OCI-M2 (cell line): ENCODE results near the gene BABAM1.
"Not testable (repeated sequence)": the region's sequence is repeated elsewhere in the genome, so short reads cannot be mapped to it uniquely, and the experiment has no call there.

ENCODE experiments used
- DNase-seq: peaks from one replicate; lab custom pipeline; 2025; ENCODE audit not compliant: unreplicated experiment; lab: John Stamatoyannopoulos, UW

Gene BABAM1

DNA sequence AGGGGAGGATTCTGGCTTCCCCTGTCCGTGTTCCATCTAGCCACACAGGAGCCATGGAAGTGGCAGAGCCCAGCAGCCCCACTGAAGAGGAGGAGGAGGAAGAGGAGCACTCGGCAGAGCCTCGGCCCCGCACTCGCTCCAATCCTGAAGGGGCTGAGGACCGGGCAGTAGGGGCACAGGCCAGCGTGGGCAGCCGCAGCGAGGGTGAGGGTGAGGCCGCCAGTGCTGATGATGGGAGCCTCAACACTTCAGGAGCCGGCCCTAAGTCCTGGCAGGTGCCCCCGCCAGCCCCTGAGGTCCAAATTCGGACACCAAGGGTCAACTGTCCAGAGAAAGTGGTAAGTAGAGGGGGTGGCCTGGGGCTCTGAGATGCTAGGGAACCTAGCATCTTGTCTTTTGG, 1.5 kb downstream of the BABAM1 start:
- DNase-seq, result no peak

DNA sequence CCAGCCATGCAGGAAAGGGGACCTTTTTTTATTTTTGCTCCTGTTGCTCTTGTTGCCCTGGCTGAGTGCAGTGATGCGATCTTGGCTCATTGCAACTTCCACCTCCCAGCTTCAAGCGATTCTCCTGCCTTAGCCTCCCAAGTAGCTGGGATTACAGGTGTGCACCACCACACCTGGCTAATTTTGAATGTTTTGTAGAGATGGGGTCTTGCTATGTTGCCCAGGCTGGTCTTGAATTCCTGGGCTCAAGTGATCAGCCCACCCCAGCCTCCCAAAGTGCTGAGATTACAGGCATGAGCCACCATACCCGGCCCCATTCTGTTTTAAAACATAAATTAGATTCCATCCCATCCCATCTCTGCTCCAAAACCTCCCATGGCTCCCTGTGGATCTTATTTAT, 7.6 kb downstream of the BABAM1 start:
- DNase-seq, result not testable (repeated sequence)

DNA sequence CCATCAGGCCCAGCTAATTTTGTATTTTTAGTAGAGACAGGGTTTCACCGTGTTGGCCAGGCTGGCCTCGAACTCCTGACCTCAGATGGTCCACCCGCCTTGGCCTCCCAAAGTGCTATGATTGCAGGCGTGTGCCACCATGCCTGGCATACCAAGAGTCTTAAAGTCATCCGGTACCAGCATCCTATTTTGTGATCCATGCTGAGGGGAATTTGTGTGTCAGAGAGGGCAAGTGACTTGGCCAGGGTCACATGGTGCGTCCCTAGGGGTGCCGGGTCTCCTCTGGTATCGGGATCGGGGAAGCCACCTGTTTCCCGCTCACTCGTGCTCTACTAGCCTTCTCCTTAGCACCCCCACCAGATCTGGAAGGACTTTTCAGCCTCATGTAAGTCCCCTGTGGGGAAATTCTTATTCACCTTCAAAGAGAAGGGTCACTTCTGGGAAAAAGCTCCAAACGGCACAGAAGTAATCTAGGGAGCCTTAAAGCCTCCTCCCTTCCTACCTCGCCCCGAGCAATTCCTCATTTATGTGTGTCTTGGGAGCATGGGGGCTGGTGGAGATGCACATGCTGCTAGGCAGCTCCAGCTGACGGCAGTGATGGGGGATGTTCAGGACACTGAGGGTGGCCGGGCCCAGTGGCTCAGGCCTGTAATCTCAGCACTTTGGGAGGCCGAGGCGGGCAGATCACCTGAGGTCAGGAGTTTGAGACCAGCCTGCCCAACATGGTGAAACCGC, 8.4 kb downstream of the BABAM1 start:
- no peak for DNase-seq

DNA sequence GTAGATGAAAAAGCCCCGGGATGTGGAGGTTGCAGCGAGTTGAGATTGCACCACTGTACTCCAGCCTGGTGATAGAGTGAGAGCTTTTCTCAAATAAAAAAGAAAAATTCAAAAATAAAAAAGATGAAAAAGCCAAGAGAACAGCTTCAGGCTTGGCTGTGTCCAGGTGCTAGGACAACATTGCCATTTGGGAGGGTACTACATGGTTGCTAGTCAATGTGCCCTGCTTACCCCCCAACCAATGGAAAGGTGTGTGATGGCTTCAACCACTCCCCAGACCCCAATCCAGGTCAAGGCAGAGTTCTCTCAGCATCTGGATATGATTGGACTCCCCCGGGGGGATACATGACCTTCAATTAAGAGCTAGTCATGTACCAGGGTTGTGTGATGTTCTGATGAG, 12.2 kb downstream of the BABAM1 start:
- DNase-seq, result no peak

DNA sequence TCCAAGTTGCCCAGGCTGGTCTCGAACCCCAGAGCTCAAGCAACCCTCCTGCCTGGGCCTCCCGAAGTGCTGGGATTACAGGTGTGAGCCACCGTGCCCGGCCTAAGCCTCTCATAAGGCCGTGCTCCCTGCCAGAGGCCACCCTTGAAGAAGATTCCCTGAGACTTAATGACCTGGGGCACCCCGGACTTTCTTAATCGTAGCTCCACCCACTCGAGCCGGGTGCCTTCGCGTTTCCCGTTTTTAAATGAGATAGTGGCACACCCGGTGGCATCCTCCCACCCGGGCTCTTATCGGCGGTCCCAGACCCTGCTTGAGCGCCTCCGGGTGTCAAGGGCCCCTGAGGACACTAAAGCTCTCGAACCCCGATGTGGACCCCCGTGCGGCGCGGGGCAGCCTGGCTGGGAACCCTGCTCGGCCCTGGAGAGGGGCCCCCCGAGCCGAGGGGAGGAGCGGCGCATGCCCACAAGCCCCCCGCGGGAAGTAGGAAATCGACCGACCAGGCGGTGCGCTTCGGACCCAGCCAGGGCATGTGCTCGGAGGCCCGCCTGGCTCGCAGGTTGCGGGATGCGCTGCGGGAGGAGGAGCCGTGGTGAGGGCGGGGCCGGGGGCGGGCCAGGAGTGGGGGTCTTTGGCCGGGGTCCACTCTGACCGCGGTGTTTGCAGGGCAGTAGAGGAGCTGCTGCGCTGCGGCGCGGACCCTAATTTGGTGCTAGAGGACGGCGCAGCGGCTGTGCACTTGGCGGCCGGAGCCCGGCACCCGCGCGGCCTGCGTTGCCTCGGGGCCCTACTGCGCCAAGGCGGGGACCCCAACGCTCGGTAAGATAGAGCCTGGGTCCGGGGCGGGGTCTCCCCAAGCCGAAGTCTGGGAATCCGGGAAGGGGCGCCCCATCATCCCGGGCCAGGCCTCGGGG, 14.4 kb downstream of the BABAM1 start, which contains the start of gene ANKLE1:
Gene ANKLE1, plus strand, starts transcription at position 511 of the 914 bp plus-strand sequence. Its CDS starts 20 bp downstream, at position 531.
- DNase-seq, result peak; percentile 77

DNA sequence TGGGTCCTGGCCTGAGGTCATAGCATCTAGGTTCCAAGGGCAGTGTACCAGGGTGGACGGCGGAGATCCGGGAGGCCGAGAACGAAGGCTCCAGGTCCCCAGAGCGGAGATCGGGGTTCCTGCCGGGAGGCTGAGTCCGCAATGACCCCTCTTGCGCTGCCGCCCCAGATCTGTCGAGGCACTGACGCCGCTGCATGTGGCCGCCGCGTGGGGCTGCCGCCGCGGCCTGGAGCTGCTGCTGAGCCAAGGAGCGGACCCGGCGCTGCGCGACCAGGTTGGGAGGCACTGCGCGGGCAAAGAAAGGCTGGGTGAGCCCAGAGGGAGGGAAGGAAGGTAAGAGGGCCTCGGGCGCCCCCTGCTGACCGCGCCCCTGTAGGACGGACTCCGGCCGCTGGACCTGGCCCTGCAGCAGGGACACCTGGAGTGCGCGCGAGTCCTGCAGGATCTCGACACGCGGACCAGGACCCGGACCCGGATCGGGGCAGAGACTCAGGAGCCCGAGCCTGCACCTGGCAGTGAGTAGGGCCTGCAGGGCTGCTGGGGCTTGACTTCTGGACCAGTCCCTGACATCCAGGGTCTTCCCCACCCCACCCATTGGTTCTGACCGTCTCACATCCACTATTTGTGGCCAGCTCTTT, 15.4 kb downstream of the BABAM1 start:
- peak; percentile 19 for DNase-seq

DNA sequence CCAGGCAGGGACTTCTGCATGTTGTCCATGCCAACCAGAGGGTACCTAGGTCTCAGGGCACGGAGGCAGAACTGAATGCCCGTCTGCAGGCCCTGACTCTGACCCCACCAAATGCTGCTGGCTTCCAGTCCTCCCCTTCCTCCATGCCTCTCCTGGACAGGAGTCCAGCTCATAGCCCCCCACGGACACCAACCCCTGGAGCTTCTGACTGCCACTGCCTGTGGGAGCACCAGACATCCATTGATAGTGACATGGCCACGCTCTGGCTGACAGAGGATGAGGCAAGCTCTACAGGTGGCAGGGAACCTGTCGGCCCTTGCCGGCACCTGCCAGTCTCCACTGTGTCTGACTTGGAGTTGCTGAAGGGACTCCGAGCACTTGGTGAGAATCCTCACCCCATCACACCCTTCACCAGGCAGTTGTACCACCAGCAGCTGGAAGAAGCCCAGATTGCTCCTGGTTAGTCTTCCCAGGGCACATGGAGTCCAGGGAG, 16.3 kb downstream of the BABAM1 start:
- no peak for DNase-seq

DNA sequence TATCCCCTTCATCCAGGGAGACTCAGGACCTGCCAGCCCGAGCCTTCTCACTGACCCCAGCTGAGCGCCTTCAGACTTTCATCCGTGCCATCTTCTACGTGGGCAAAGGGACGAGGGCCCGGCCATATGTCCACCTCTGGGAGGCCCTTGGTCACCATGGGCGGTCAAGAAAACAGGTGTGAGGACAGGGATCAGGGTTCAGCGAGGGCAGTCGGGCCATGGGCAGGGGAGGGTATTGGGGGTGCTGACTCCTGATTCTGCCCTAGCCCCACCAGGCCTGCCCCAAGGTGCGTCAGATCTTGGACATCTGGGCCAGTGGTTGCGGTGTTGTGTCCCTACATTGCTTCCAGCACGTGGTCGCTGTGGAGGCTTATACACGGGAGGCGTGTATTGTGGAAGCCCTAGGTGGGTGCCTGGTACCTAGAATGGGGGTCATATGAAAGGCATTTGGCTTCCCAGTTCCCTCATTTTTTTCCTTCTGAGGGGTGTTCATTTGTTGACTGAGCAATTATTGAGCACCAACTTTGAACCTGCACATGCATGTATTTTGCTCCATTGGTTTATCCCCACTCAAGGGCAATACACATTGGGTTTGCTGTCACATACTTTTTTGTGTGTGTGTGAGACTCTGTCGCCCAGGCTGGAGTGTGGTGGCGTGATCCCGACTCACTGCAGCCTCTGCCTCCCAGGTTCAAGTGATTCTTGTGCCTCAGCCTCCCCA, 18.3 kb downstream of the BABAM1 start:
- DNase-seq, result no peak

DNA sequence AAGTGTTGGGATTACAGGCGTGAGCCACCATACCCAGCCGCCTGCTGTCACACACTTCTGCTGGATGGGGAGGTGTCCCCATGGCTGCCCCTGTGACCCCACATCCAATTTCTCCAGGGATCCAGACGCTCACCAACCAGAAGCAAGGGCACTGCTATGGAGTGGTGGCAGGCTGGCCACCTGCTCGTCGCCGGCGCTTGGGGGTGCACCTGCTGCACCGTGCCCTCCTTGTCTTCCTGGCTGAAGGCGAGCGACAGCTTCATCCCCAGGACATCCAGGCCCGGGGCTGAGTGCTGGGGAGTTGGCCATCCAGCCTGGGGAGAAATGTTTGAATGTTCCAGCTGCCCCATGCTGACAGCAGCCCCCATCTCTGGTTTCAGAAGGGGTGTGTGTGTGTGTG, 19.0 kb downstream of the BABAM1 start:
- no peak for DNase-seq

DNA sequence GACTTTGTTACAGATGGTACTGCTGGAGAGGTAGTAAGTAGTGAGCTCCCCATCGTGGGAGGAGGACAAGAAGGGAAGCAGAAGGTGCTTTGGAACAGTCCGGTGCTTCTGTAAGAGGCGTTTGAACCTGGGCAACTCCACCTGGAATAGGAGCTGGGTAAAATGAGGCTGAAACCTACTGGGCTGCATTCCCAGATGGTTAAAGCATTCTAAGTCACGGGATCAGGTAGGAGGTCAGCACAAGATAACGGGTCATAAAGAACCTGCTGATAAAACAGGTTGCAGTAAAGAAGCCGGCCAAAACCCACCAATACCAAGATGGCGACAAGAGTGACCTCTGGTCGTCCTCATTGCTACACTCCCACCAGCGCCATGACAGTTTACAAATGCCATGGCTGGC, 19.5 kb downstream of the BABAM1 start:
- no peak for DNase-seq

DNA sequence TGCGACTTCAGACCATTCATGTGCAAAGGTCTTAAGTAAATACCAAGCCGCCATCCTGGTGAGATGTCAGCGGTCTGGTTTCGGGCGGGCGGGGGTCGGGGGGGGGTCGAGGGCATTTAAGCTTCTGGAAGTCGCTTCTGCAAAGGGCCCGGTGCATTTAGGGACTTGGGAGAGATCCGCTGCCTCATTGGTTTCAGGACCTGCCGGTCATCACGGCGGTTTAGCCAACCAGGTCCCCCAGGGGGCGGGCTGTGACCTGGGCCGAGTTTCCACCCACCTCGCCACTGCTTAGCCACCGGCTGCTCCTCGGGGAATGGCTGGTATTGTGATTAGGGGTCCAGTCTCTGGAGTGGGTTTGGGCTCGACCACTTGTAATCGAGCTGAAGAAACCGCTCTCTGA, 22.2 kb downstream of the BABAM1 start:
- no peak for DNase-seq

DNA sequence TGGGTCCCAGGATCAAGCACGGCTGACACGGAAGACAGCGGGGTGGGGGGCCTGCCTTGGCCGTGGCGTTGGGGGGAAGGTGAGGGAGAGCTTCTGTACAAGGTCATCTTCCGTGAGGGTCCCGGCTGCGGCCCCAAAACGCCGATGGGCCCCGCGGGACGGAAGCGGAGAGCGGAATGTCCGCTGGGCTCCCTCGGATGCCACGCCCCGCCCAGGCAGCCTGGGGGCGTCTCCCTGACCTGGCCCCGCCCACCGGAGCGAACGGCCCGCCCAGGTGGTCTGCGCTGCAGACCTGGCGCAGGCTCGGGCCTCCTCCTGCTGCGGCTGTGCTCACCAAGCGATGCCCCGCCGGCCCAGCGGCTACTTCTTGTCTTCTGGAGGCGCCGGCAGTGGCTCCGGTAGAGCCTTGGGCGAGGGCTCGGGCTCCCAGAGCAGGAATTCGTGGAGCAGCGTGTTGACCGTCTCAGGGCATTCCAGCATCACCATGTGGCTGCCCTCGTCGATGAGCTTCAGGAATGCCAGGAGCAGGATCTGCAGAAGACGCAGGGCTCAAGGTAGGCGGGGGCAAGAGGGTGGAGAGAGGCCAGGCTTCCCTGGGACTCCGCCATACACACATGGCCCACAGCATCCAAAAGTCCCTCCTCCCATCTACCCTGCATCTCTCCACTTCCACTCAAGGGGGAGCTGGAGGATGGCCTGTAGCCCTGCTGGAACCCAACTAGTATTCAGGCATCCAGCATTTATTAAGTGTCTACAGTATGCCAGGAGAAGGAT, 25.2 kb downstream of the BABAM1 start:
- DNase-seq, result peak; percentile 53

DNA sequence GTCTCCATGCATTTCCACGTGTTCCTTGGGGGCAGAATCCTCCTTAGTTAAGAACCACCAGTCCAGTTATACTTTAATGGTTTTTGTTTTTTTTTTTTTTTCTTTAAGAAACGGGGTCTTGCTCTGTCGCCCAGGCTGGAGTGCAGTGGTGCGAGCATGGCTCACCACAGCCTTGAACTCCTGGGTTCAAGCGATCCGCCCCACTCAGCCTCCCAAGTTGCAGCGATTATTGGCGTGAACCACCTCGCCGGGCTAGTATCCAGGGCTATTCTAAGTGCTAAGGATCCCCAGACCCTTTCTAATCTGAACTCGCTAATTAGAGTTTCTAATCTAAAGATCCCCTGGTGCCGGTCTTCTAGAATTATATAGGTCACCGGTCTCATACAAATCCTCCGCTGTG, 26.4 kb downstream of the BABAM1 start:
- DNase-seq, result no peak

DNA sequence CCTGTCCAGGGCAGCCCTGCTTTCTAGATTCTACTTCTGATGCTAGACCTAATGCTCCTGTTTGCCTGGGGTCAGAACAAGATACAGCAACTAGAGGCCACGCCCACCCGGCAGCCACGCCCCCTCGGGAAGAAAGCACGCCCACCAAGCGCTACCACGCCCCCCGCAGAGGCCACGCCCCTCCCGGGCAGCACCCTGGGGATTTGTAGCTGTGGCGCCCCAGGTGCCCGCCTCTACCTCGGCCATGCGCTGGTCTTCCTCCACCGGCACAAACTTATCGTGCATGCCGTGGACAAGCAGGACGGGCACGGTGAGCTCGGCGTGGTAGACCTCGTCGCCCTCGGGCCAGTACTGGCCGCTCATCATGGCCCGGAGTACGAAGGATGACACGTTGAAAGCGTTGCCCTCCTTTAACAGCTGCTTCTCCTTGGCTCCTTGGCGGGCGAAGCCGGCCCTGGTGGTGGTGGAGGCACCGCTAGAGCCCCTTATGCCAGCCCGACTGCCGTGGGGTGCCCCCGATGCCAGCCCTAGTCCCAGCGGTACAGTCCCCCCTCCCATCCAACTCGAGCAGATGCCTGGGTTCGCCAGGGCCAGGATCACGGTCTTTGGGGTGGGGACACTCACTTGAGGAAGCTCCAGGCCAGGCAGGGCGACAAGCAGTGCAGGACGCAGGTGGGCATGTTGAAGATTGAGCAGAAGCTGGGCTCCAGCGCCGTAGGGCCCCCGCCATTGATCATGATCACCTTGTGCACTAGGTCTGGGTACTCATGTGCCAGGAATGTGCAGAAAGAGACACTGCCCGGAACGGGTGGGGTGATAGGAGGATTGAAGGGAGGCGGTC, 27.0 kb downstream of the BABAM1 start:
- no peak for DNase-seq

DNA sequence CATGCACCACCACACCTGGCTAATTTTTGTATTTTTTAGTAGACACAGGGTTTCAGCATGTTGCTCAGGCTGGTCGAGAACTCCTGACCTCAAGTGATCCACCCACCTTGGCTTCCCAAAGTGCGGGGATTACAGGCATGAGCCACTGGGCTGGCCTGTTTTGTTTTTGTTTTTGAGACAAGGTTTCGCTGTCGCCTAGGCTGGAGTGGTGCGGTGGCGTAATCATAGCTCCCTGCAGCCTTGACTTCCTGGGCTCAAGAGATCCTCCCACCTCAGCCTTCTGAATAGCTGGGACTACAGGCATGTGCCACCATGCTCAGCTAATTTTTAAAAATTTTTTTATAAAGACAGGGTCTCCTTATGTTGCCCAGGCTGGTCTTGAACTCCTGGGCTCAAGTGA, 28.3 kb downstream of the BABAM1 start:
- not testable (repeated sequence) for DNase-seq

DNA sequence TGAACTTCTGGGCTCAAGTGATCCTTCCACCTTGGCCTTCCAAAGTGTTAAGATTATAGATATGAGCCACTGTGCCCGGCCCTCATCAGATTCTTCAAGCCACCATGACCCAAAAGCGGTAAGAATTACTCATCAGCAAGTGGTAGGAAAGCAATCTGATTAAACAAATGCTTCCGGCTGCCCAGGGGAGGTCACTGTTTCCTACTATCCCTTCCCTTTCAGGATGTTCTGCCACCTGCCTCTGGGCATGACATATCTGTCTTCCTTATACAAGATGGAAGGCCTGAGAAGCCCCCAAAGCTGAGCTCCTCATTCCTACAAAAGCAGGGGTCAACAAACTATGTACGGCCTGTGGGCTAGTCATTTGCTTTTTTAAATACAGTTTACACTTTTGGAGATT, 29.0 kb downstream of the BABAM1 start:
- DNase-seq, result no peak

DNA sequence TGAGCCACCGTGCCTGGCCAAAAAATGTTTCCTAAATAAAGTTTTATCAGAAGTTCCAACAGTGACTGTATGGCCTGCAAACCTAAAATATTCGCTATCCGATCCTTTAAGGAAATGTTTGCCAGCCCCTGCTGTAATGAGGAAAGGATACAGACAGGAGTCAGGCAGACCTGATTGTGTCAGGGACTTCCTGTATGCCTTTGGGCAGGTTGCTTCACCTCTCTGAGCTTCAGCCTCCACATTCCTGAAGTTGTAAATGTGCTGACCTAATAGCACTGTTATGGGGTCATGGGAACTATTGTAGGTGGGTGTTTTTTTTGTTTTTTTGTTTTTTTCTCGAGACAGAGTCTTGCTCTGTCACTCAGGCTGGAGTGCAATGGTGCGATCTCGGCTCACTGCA, 29.7 kb downstream of the BABAM1 start:
- DNase-seq, result no peak

DNA sequence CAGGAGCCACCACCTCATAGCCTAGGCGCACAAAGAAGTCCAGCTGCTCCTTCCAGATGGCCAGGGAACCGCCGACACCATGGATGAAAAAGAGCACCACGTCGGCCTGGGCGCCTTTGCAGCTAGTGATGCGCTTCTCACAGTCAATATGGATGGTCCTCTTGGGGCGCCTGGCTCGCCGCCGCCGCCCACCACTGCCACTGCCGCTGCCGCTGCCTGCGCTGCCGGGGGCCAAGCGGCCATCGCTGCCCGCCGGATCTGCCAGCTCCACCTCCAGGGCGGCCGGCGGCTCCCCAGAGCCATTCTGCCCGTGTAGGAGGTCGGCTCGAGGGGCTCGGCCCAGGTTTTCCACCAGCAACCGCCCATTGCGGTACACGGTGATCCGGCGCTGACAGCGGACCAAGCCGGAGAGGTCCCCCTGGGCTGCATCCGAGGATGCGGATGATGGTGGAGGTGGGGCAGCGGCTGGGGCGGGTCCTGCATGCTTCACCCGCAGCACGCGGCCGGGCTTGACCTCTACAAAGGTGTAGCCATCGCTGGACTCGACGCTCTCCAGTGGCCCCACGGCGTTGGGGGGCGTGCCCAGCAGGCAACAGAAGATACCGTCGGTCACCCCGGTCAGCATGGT, 33.9 kb downstream of the BABAM1 start:
- no peak for DNase-seq
